Neural progenitor cell (in vitro differentiated cells): ENCODE data around the gene ARHGEF38.

Experiments used
- EZH2 ChIP-seq: fragments of 200-600 bp; sonication (generic); IDR thresholded peaks from 2 replicates; pipeline ENCODE4 v1.6.1; 2017; ENCODE audit warnings: antibody characterized with exemption, mild to moderate bottlenecking, moderate library complexity
- EZH2phosphoT487 ChIP-seq: fragments of 200-600 bp; sonication (generic); IDR thresholded peaks from 2 replicates; pipeline ENCODE4 v1.6.1; 2017; ENCODE audit warnings: antibody characterized with exemption
- TF ChIP-seq, protein P1 (sequence below): fragments of 200-600 bp; sonication (generic); IDR thresholded peaks from 2 replicates; pipeline ENCODE4 v1.5.1; 2017; ENCODE audit warnings: antibody characterized with exemption, mild to moderate bottlenecking

DNA sequence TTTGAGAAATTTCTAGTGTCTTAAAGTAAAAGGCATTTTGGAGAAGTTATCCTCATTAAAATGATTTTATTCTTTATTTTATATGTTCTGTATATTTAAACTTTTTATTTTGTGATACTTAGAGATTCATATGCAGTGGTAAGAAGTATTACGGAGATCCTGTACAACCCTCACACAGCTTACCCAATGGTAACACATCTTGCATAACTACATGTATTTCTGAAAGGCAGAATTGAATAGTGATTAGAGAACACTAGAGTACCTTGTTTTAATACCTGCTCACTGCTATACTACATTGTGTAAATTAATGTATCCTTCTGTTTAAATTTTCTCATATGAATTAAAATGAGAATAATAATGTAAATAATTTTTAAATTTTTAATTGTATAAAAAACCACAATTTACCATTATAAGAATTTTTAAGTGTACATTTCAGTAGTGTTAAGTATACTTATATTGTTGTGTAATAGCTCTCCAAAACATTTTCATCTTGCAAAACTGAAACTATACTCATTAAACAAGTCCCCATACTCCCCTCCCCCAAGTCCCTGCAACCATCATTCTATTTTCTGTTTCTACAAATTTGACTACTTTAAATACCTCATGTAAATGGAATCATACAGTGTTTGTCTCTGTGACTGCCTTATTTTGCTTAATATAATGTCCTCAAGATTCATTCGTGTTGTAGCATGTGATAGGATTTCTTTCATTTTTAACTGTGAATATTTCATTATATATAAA lies 110.7 kb downstream of the ARHGEF38 start:
- TF ChIP-seq, protein P1, sequence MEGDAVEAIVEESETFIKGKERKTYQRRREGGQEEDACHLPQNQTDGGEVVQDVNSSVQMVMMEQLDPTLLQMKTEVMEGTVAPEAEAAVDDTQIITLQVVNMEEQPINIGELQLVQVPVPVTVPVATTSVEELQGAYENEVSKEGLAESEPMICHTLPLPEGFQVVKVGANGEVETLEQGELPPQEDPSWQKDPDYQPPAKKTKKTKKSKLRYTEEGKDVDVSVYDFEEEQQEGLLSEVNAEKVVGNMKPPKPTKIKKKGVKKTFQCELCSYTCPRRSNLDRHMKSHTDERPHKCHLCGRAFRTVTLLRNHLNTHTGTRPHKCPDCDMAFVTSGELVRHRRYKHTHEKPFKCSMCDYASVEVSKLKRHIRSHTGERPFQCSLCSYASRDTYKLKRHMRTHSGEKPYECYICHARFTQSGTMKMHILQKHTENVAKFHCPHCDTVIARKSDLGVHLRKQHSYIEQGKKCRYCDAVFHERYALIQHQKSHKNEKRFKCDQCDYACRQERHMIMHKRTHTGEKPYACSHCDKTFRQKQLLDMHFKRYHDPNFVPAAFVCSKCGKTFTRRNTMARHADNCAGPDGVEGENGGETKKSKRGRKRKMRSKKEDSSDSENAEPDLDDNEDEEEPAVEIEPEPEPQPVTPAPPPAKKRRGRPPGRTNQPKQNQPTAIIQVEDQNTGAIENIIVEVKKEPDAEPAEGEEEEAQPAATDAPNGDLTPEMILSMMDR, result no peak
- TF ChIP-seq EZH2, result no peak
- TF ChIP-seq EZH2phosphoT487, result no peak
